OCI-LY7 (cell line): ENCODE data around the gene DHFR.

Source experiments
- EZH2phosphoT487 ChIP-seq: fragments of 200-600 bp; sonication (generic); IDR thresholded peaks from 2 replicates; pipeline ENCODE4 v1.6.1; 2018; ENCODE audit warnings: low read depth, borderline replicate concordance, mild to moderate bottlenecking, mixed run types, antibody characterized with exemption, low read length, moderate library complexity, mixed read lengths
- TF ChIP-seq, protein P1 (sequence below): fragments of 200-600 bp; sonication (generic); conservative IDR thresholded peaks from 2 replicates; pipeline ENCODE4 v1.5.1; 2014; ENCODE audit warnings: mild to moderate bottlenecking, antibody characterized with exemption, low read length, moderate library complexity, mixed read lengths

DNA sequence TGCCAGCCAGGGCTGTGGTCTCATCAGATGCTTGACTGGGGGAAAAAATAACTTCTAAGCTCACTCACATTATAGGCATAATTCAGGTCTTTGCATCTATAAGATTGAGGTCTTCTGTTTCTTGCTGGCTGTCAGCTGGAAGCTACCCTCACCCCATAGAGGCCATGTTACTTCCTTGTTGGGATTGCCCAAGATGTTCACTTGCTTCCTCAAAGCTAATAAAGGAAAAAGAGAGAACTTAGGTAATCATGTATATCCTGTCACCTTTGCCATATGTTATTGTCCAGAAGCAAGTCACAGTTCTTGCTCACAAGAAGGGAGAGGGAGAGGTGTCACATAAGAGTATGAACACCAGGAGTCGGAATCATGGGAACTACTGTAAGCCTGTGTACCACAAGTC is 46.1 kb downstream of the DHFR start:
- TF ChIP-seq, protein P1, sequence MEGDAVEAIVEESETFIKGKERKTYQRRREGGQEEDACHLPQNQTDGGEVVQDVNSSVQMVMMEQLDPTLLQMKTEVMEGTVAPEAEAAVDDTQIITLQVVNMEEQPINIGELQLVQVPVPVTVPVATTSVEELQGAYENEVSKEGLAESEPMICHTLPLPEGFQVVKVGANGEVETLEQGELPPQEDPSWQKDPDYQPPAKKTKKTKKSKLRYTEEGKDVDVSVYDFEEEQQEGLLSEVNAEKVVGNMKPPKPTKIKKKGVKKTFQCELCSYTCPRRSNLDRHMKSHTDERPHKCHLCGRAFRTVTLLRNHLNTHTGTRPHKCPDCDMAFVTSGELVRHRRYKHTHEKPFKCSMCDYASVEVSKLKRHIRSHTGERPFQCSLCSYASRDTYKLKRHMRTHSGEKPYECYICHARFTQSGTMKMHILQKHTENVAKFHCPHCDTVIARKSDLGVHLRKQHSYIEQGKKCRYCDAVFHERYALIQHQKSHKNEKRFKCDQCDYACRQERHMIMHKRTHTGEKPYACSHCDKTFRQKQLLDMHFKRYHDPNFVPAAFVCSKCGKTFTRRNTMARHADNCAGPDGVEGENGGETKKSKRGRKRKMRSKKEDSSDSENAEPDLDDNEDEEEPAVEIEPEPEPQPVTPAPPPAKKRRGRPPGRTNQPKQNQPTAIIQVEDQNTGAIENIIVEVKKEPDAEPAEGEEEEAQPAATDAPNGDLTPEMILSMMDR = no peak
- no peak for TF ChIP-seq EZH2phosphoT487
